EL (cell line): ENCODE data around the gene KLK14.

ENCODE experiments used
- DNase-seq: peaks from one replicate; pipeline ENCODE4 v3.0.0-alpha.2; 2016

Gene KLK14

GRCh38 chr19:51034704-51035103 lies 48.0 kb downstream of the KLK14 start, which contains the start of gene KLK12:
Gene KLK12, minus strand, starts transcription at chr19:51035002. Its CDS starts 381 bp downstream, at chr19:51034621.
- no peak for DNase-seq

- no peak for DNase-seq
Measured at GRCh38 chr19:51031880-51032225, 50.8 kb downstream of the KLK14 start.

- DNase-seq = no peak
Measured at GRCh38 chr19:51031220-51031879, 51.3 kb downstream of the KLK14 start.

- DNase-seq = no peak
Measured at GRCh38 chr19:51030631-51031030, 52.1 kb downstream of the KLK14 start.

GRCh38 chr19:51029718-51030117 lies 53.0 kb downstream of the KLK14 start:
- no peak for DNase-seq
